ENCODE measurements around the gene CREB5. TPM values are rescaled to one million over a fixed set of nuclear protein-coding genes. Genes with fewer than 3 reads are reported as not detected.

The CREB5 gene
- total and polyA plus RNA-seq, 2 donors (not counting 3 experiments of a cell fraction or from before 2014, with no cell fraction given), result 19.6 to 28.4 TPM

DNA sequence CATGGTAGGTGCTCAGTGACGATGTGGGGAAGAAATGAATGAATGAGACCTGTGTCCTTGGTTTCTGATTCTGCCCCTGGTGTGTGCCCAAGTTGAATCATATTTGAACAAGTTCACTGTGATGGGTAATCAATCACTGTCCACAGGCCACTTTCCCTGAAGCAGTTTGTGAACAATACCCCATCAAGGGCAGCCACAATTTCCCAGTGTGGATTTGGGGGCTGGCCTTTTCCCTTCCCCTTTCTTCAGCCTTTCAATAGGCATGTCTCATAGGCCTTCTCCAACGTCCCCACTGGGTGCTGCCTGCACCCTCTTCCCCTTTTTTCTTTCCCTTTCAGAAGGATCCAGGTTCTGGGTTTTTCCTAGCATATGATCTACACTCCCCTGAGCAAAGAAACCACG is 64.7 kb downstream of the CREB5 start:
- POLR2A ChIA-PET, result no interaction called here
- dilution Hi-C loops (cut with MboI; ENCODE audit: extremely low pct_ligation_motif_present, low sequenced_read_pairs), result no loop called here
- intact Hi-C loops (cut with micrococcal nuclease), result no loop called here

DNA sequence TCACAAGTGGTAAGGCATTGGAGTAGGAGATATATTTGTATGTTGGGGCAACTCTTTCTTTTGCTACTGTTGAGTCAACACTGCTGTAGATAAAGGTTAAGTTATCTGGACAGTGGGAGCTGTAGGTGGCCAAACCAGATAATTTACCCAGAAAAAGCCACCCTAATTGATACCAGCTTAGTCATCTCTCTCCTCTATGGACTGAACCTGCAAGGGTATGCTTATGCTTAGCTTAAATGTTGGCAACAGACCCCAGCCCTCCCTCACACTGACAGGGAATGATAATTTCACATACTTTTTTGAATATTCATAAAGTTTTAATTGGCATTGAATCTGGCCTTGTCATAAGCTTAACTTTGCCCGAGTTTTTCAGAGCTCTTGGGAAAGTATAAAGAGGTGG is 66.3 kb downstream of the CREB5 start:
- H3K79me2 ChIP-seq (ENCODE audit: control insufficient read depth, insufficient read depth, low read length), result no peaks in the 10 kb centered on the region
- H3K27me3 ChIP-seq (ENCODE audit: control insufficient read depth in 2 of 2, insufficient read depth in 2 of 2, low read length in 2 of 2), result peaks cover 3 to 4% of the 10 kb centered on the region in 2 experiments
- ChIA-PET CTCF (interaction anchor here (0.9 to 1.7 kb wide), 3 partner anchors 68 to 361 kb away, joined by 3 read pairs; no protein-coding TSS in a partner anchor), POLR2A (no interaction called here)
- TF ChIP-seq, protein P1, sequence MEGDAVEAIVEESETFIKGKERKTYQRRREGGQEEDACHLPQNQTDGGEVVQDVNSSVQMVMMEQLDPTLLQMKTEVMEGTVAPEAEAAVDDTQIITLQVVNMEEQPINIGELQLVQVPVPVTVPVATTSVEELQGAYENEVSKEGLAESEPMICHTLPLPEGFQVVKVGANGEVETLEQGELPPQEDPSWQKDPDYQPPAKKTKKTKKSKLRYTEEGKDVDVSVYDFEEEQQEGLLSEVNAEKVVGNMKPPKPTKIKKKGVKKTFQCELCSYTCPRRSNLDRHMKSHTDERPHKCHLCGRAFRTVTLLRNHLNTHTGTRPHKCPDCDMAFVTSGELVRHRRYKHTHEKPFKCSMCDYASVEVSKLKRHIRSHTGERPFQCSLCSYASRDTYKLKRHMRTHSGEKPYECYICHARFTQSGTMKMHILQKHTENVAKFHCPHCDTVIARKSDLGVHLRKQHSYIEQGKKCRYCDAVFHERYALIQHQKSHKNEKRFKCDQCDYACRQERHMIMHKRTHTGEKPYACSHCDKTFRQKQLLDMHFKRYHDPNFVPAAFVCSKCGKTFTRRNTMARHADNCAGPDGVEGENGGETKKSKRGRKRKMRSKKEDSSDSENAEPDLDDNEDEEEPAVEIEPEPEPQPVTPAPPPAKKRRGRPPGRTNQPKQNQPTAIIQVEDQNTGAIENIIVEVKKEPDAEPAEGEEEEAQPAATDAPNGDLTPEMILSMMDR (IDR thresholded peaks at IDR 0.05; ENCODE audit: extremely low read depth in 1 of 2, insufficient read depth in 1 of 2, low read depth in 1 of 2, low read length in 2 of 2), result no peak
- TF ChIP-seq JUN (IDR thresholded peaks at IDR 0.05; ENCODE audit: borderline replicate concordance, insufficient read depth, insufficient read length, low read depth), result no peak
- TF ChIP-seq POLR2A (IDR thresholded peaks at IDR 0.05; ENCODE audit: low read depth, low read length), result no peak
- no peak for TF ChIP-seq POLR2AphosphoS5 (IDR thresholded peaks at IDR 0.05; ENCODE audit: insufficient read depth, low read depth, low read length)
- TF ChIP-seq, protein P2, sequence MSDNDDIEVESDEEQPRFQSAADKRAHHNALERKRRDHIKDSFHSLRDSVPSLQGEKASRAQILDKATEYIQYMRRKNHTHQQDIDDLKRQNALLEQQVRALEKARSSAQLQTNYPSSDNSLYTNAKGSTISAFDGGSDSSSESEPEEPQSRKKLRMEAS (IDR thresholded peaks at IDR 0.05; ENCODE audit: insufficient read depth, insufficient read length), result no peak
- no peak for TF ChIP-seq EZH2 (IDR thresholded peaks at IDR 0.05; ENCODE audit: borderline replicate concordance, low read depth, low read length, severe bottlenecking)
- no peak for TF ChIP-seq GATA2 (IDR thresholded peaks at IDR 0.05; ENCODE audit: insufficient read depth, insufficient read length, low read depth, low read length)
- TF ChIP-seq FOS (IDR thresholded peaks at IDR 0.05; ENCODE audit: borderline replicate concordance, insufficient read depth, low read length), result no peak
- TF ChIP-seq MYC (IDR thresholded peaks at IDR 0.05; ENCODE audit: low read depth, low read length), result no peak
- FAIRE-seq (no peak), DNase-seq (ENCODE audit: low read depth, low spot score) (no peak)
- H3K9ac ChIP-seq (replicated peaks; ENCODE audit: extremely low read depth, insufficient read depth, low read length), result no peak overlapping the region
- H3K27ac ChIP-seq (ENCODE audit: insufficient read depth, low read depth, low read length), result no peak overlapping the region
- H3K36me3 ChIP-seq (ENCODE audit: control insufficient read depth in 2 of 2, extremely low read depth in 1 of 2, insufficient read depth in 2 of 2, low read length in 2 of 2), result no peaks in the 10 kb centered on the region
- dilution Hi-C loops (cut with MboI; ENCODE audit: extremely low pct_ligation_motif_present, low sequenced_read_pairs), result no loop called here
- no peaks in the 10 kb centered on the region for H3K4me1 ChIP-seq (ENCODE audit: control insufficient read depth, extremely low read depth, insufficient read depth, low read length)
- H3K4me3 ChIP-seq (replicated peaks in 1 of 3; ENCODE audit: insufficient read depth in 1 of 3, low read depth in 1 of 3, low read length in 3 of 3), result no peak overlapping the region
- intact Hi-C loops (cut with micrococcal nuclease), result no loop called here
- H3K9me3 ChIP-seq (replicated peaks; ENCODE audit: control insufficient read depth, insufficient read depth, low read length), result no peaks in the 10 kb centered on the region
- H4K20me1 ChIP-seq (replicated peaks; ENCODE audit: control insufficient read depth, extremely low read depth, insufficient read depth, low read length), result no peaks in the 10 kb centered on the region
- no peak overlapping the region for H2AFZ ChIP-seq (ENCODE audit: low read depth, low read length)
- no peak overlapping the region for H3K4me2 ChIP-seq (ENCODE audit: insufficient read depth, low read length)
- BruUV-seq (replicated peaks), result no TSS peak
- H3K9me1 ChIP-seq (replicated peaks; ENCODE audit: control insufficient read depth, extremely low read depth, insufficient read depth, low read length), result no peaks in the 10 kb centered on the region

More for the DNA sequence above, 64.7 kb downstream of the CREB5 start:
- Histone ChIP-seq H3K4me1 (ENCODE audit: control insufficient read depth, extremely low read depth, insufficient read depth, low read length) (no peaks in the 10 kb centered on the region), H3K27ac (ENCODE audit: insufficient read depth, low read depth, low read length) (no peak overlapping the region), H3K36me3 (ENCODE audit: control insufficient read depth in 2 of 2, extremely low read depth in 1 of 2, insufficient read depth in 2 of 2, low read length in 2 of 2) (no peaks in the 10 kb centered on the region), H3K9me1 (replicated peaks; ENCODE audit: control insufficient read depth, extremely low read depth, insufficient read depth, low read length) (no peaks in the 10 kb centered on the region), H2AFZ (ENCODE audit: low read depth, low read length) (no peak overlapping the region), H3K9ac (replicated peaks; ENCODE audit: extremely low read depth, insufficient read depth, low read length) (no peak overlapping the region), H3K4me3 (replicated peaks in 1 of 3; ENCODE audit: insufficient read depth in 1 of 3, low read depth in 1 of 3, low read length in 3 of 3) (no peak overlapping the region), H4K20me1 (replicated peaks; ENCODE audit: control insufficient read depth, extremely low read depth, insufficient read depth, low read length) (no peaks in the 10 kb centered on the region), H3K9me3 (replicated peaks; ENCODE audit: control insufficient read depth, insufficient read depth, low read length) (no peaks in the 10 kb centered on the region), H3K79me2 (ENCODE audit: control insufficient read depth, insufficient read depth, low read length) (no peaks in the 10 kb centered on the region), H3K27me3 (ENCODE audit: control insufficient read depth in 2 of 2, insufficient read depth in 2 of 2, low read length in 2 of 2) (peaks cover 3 to 4% of the 10 kb centered on the region in 2 experiments), H3K4me2 (ENCODE audit: insufficient read depth, low read length) (no peak overlapping the region)
- FAIRE-seq (no peak), DNase-seq (ENCODE audit: low read depth, low spot score) (no peak)
- CTCF ChIA-PET, result no interaction called here
- no TSS peak for BruUV-seq (replicated peaks)
- TF ChIP-seq POLR2AphosphoS5 (IDR thresholded peaks at IDR 0.05; ENCODE audit: insufficient read depth, low read depth, low read length), result no peak
- TF ChIP-seq GATA2 (IDR thresholded peaks at IDR 0.05; ENCODE audit: insufficient read depth, insufficient read length, low read depth, low read length), result no peak
- TF ChIP-seq, protein P2 (IDR thresholded peaks at IDR 0.05; ENCODE audit: insufficient read depth, insufficient read length), result no peak
- TF ChIP-seq EZH2 (IDR thresholded peaks at IDR 0.05; ENCODE audit: borderline replicate concordance, low read depth, low read length, severe bottlenecking), result no peak

All from endothelial cell of umbilical vein (primary cell).